ENCODE measurements around the gene GPR55. TPM values are rescaled to one million over a fixed set of nuclear protein-coding genes. Genes with fewer than 3 reads are reported as not detected.
A peak's percentile ranks its signal among the peaks of the same experiment; 100 is the strongest.

GPR55 gene
- total RNA-seq, 1 experiment from 2014 or later: not detected

- TF ChIP-seq EZH2 (IDR thresholded peaks at IDR 0.05; ENCODE audit: low read depth) (no peak), CTCF (conservative IDR thresholded peaks at IDR 0.05) (no peak)
- H3K79me2 ChIP-seq (ENCODE audit: low read depth): no peaks in the 10 kb centered on the region
- no peak overlapping the region for H3K4me2 ChIP-seq
- DNase-seq: no peak
- no TSS peak for BruUV-seq (replicated peaks)
- H2AFZ ChIP-seq: no peak overlapping the region
- H3K9me3 ChIP-seq (ENCODE audit: insufficient read depth, low read depth): no peaks in the 10 kb centered on the region
- H3K36me3 ChIP-seq (ENCODE audit: low read depth): no peaks in the 10 kb centered on the region
- no peaks in the 10 kb centered on the region for H3K4me1 ChIP-seq (replicated peaks; ENCODE audit: insufficient read depth)
- H3K27me3 ChIP-seq (ENCODE audit: insufficient read depth, low read depth): peaks cover 23% of the 10 kb centered on the region
- POLR2A ChIA-PET (ENCODE audit: unreplicated experiment): no interaction called here
- H3K4me3 ChIP-seq: no peak overlapping the region
- intact Hi-C loops (cut with micrococcal nuclease; ENCODE audit: unreplicated experiment): no loop called here
- H4K20me1 ChIP-seq (ENCODE audit: insufficient read depth): no peaks in the 10 kb centered on the region
- CTCF ChIA-PET: no interaction called here
- no peaks in the 10 kb centered on the region for H3F3A ChIP-seq (ENCODE audit: insufficient read depth, low read depth)
- no peak overlapping the region for H3K27ac ChIP-seq
- no peaks in the 10 kb centered on the region for H3K9me2 ChIP-seq (ENCODE audit: insufficient read depth)
Measured at GRCh38 chr2:230960026-230960425, 35.0 kb upstream of the GPR55 start.

GRCh38 chr2:230958820-230959756 is 34.0 kb upstream of the GPR55 start:
- H3K4me1 ChIP-seq (replicated peaks; ENCODE audit: insufficient read depth): no peaks in the 10 kb centered on the region
- no peak overlapping the region for H3K27ac ChIP-seq
- no peak for DNase-seq
- H3F3A ChIP-seq (ENCODE audit: insufficient read depth, low read depth): no peaks in the 10 kb centered on the region
- intact Hi-C loops (cut with micrococcal nuclease; ENCODE audit: unreplicated experiment): no loop called here
- H2AFZ ChIP-seq: no peak overlapping the region
- H3K79me2 ChIP-seq (ENCODE audit: low read depth): no peaks in the 10 kb centered on the region
- H3K27me3 ChIP-seq (ENCODE audit: insufficient read depth, low read depth): peaks cover 26% of the 10 kb centered on the region
- no peaks in the 10 kb centered on the region for H3K9me2 ChIP-seq (ENCODE audit: insufficient read depth)
- POLR2A ChIA-PET (ENCODE audit: unreplicated experiment): interaction anchor here (0.5 kb wide), 1 partner anchor 459 kb away, joined by 3 read pairs; no protein-coding TSS in a partner anchor
- CTCF ChIA-PET: no interaction called here
- no TSS peak for BruUV-seq (replicated peaks)
- no peaks in the 10 kb centered on the region for H3K9me3 ChIP-seq (ENCODE audit: insufficient read depth, low read depth)
- no peak overlapping the region for H3K4me3 ChIP-seq
- no peaks in the 10 kb centered on the region for H4K20me1 ChIP-seq (ENCODE audit: insufficient read depth)
- no peak overlapping the region for H3K4me2 ChIP-seq
- no peak for TF ChIP-seq EZH2 (IDR thresholded peaks at IDR 0.05; ENCODE audit: low read depth)
- TF ChIP-seq CTCF (conservative IDR thresholded peaks at IDR 0.05): no peak
- no peaks in the 10 kb centered on the region for H3K36me3 ChIP-seq (ENCODE audit: low read depth)

- Histone ChIP-seq H3K27me3 (ENCODE audit: insufficient read depth, low read depth) (peaks cover 26% of the 10 kb centered on the region), H3K9me3 (ENCODE audit: insufficient read depth, low read depth) (no peaks in the 10 kb centered on the region), H3F3A (ENCODE audit: insufficient read depth, low read depth) (no peaks in the 10 kb centered on the region), H3K9me2 (ENCODE audit: insufficient read depth) (no peaks in the 10 kb centered on the region), H3K4me3 (no peak overlapping the region), H4K20me1 (ENCODE audit: insufficient read depth) (no peaks in the 10 kb centered on the region), H3K36me3 (ENCODE audit: low read depth) (no peaks in the 10 kb centered on the region), H3K27ac (no peak overlapping the region), H3K4me2 (0 out of 2 replicates have a peak overlapping the region, but pooled peaks have one; percentile 31), H3K79me2 (ENCODE audit: low read depth) (no peaks in the 10 kb centered on the region), H3K4me1 (replicated peaks; ENCODE audit: insufficient read depth) (no peaks in the 10 kb centered on the region), H2AFZ (no peak overlapping the region)
- no peak for TF ChIP-seq EZH2 (IDR thresholded peaks at IDR 0.05; ENCODE audit: low read depth)
- TF ChIP-seq CTCF (conservative IDR thresholded peaks at IDR 0.05): no peak
- DNase-seq: no peak
- no TSS peak for BruUV-seq (replicated peaks)
- intact Hi-C loops (cut with micrococcal nuclease; ENCODE audit: unreplicated experiment): no loop called here
- POLR2A ChIA-PET (ENCODE audit: unreplicated experiment): no interaction called here
- CTCF ChIA-PET: no interaction called here
Measured at GRCh38 chr2:230957756-230958391, 32.8 kb upstream of the GPR55 start.

Data from PC-9 (cell line).